ENCODE measurements around the gene DEPDC1B.

- TF ChIP-seq CTCF (conservative IDR thresholded peaks at IDR 0.05) (peak; percentile 39), EZH2 (IDR thresholded peaks at IDR 0.05; ENCODE audit: low read depth) (no peak)
Observed at GRCh38 chr5:60687927-60688720, 11.8 kb downstream of the DEPDC1B start.
